Sigmoid colon (tissue), 4 donors: ENCODE data around the gene ARHGAP8.

Experiments
- CTCF ChIP-seq, 4 experiments: fragments of 450-650 bp in 3 of 4; fragments of 200-600 bp in 1 of 4; IDR thresholded peaks; one replicate each; pipeline ENCODE4 v1.5.1; 2016 to 2019; ENCODE audit warnings: antibody characterized with exemption in 4 of 4, mild to moderate bottlenecking in 3 of 4, moderate library complexity in 2 of 4
- EP300 ChIP-seq, 4 donors: sonication (generic); formaldehyde crosslinking; IDR thresholded peaks; one replicate each; pipeline ENCODE4 v1.6.1; 2017; ENCODE audit warnings: antibody characterized with exemption in 4 of 4
- POLR2A ChIP-seq, 2 donors: fragments of 450-650 bp; IDR thresholded peaks; one replicate each; pipeline ENCODE4 v1.6.1; 2016; ENCODE audit warnings: antibody characterized with exemption in 2 of 2, mild to moderate bottlenecking in 2 of 2, moderate library complexity in 2 of 2

- no peak for TF ChIP-seq POLR2A (IDR thresholded peaks at IDR 0.05)
- no peak for TF ChIP-seq EP300 (IDR thresholded peaks at IDR 0.05)
- TF ChIP-seq CTCF (IDR thresholded peaks at IDR 0.05), result no peak
Measured at GRCh38 chr22:44764974-44765373, 12.6 kb downstream of the ARHGAP8 start.
